GM12874 (cell line): ENCODE data around the gene LAMA3.

Experiments
- TF ChIP-seq, protein P1 (sequence below): IDR thresholded peaks from 2 replicates; pipeline ENCODE4 v1.5.1; 2011; ENCODE audit warnings: low read depth, mild to moderate bottlenecking, control low read depth, low read length, moderate library complexity; ENCODE audit not compliant: insufficient read depth

The LAMA3 gene

DNA sequence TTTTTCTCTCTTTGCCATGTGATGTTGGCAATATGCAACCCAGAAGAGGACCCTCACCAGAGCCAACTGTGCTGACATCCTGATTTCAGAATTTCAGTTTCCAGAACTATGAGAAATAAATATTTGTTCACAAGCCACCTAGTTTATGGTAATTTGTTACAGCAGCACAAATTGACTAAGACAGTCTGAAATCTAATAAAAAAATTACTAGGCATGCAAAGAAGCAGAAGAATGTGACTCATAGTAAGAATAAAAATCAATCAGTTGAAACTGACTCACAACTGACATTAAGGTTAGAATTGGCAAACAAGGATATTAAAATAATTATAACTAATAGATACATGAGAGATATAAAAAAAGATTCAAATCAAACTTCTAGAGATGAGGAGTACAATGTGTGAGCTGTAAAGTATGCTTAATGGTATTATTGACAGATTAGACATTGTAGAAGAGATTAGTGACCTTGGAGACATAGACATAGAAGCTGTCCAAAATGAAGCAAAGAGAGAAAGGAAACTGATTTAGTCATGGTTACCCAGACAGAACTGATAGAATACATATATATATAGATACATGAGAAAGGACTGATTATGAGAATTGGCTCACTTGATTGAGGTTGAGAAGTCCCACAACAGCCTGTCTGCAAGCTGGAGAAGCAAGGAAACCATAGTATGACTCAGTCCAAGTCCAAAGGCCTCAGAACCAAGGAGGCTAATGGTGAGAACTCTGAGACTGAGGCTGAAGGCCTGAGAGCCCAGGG, 297.5 kb downstream of the LAMA3 start:
- TF ChIP-seq, protein P1, sequence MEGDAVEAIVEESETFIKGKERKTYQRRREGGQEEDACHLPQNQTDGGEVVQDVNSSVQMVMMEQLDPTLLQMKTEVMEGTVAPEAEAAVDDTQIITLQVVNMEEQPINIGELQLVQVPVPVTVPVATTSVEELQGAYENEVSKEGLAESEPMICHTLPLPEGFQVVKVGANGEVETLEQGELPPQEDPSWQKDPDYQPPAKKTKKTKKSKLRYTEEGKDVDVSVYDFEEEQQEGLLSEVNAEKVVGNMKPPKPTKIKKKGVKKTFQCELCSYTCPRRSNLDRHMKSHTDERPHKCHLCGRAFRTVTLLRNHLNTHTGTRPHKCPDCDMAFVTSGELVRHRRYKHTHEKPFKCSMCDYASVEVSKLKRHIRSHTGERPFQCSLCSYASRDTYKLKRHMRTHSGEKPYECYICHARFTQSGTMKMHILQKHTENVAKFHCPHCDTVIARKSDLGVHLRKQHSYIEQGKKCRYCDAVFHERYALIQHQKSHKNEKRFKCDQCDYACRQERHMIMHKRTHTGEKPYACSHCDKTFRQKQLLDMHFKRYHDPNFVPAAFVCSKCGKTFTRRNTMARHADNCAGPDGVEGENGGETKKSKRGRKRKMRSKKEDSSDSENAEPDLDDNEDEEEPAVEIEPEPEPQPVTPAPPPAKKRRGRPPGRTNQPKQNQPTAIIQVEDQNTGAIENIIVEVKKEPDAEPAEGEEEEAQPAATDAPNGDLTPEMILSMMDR: no peak

DNA sequence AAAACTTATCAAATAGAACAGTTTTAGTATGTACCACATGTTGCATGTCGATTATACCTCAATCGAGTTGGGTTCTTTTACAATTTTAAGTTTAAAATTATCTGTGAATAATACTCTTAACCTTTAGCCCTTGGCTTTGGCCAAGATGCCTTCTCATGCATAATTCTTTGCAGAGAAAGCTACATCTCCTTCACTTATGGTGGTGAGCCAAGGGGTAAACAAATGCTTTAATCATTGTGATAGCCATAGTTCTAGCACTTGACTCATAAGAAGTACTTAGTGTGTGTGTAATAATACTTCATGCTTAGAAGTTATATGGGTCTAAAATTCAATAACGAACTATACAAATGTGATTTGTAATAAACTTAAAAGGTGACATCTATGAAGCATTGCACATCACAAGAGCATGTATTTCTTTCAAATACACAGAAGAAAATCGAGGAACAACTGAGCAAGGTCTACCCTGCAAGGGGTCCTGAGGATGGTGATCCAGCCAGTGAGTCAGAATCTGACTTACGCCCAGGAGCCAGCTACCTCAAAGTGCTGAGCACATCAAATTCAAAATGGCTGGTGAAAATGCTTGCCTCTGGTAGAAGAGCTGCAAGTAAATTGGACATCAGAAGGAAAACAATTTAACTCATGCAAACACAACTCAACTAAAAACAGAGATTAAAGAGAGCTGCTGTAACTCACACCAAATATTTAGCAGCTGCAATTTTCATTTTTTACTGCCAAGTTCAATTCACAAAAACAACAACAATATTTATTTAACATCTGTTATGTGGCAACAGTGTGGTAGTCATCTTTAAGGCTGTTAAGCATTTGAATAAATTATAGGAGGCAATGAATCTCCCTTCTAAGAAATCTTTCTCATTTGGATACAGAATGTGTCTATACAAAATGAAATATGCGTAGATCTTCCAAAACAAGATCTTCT, 301.5 kb downstream of the LAMA3 start:
- TF ChIP-seq, protein P1: no peak

DNA sequence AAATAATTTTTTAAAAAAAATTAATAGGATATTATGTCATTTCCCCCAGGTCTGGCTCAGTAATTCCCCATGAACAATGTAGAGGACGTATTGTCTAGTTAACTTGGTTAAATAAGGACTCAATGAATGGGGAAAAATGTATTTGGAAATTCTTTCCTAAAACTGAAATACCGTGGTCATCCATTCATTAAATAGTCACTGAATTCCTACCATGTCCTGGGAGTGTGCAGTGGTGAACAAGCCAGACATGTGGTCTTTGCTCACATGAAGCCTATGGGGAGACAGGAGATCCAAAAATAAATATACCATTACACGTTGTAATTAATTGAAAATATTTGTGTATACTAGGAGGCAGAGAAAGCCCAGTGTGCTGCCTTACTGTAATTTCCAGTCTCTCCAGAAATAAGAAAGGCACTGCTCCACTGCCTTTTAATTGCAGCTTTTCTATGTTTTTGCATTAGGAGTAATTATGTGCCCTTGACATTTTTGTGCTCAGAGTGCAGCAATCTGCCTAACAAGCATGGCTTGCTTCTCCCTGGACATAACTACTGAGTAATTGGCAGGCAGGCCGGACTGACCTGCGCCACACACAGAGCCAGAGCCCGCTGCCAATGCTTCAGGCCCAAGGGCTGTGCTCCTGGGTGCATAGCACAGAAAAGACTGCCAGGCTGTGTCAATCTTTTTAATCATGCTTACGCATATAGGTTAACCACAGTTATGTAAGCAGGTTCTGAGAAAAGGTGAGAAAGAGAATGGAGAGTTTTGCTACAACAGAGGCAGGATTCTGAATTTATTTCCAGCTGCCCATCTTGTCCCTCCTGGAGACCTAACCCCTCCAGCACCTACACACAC, 303.1 kb downstream of the LAMA3 start:
- TF ChIP-seq, protein P1: no peak

DNA sequence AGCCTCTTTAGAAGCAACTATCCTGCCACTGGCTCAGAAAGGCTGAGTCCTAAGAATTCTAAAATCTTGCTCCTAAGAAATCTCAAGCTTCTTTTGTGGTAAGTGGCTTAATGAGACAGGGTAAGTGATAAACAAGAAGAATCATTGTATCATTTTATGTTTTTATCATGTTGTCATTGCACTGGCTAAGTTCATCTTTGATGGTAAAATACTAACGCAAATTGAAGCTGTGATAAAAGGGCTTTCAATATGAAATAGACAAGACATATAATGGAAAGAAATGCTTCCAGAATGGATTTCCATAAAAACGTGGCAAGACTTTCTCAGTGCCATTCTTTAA, 303.7 kb downstream of the LAMA3 start:
- TF ChIP-seq, protein P1: no peak

DNA sequence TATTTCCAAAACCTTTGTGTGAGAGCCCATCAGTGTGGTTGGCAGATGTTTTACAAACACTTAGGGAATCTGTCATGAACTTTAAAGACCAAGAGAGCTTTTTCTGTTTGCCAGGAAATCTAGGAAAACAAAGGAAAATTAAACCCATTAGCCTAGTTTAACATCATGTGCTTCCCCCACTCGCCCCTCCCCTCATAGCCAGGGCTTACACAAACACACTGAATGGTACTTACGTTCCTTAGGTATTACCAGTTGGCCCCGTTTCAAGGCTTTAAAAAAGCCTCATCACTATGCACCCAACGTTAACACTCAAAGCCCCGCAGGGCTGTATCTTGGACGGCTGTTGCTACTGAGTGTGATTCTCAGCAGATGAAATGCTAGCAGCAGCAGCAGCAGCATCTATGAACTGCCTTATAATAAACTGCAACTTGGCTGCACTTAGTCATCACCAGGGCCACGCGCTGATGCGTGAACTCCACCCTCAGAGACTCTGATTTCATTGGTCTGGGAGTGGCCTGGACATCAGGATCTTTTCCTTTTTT, 305.2 kb downstream of the LAMA3 start:
- TF ChIP-seq, protein P1: no peak

DNA sequence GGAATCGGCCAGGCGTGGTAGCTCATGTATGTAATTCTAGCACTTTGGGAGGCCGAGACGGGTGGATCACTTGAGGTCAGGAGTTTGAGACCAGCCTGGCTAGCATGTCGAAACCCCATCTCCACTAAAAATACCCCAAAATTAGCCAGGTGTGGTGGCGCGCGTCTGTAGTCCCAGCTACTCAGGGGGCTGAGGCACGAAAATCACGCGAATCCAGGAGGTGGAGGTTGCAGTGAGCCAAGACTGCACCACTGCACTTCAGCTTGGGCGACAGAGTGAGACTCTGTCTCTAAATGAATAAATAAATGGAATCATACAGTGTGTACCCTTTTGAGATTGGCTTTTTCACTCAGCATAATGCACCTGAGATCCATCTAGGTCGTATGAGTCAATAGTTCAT, 305.9 kb downstream of the LAMA3 start:
- TF ChIP-seq, protein P1: no peak
